NCI-H1694 (cell line): Measurements from ENCODE around the gene TARS3.

ENCODE experiments used
- DNase-seq: peaks from one replicate; lab custom pipeline; 2025; lab: John Stamatoyannopoulos, UW

TARS3 gene

GRCh38 chr15:101604124-101604874 lies 120.0 kb downstream of the TARS3 start:
- DNase-seq: no peak
